ENCODE results near the gene RPS3. TPM values are rescaled to one million over a fixed set of nuclear protein-coding genes. Genes with fewer than 3 reads are reported as not detected.
"Not testable (repeated sequence)": the region's sequence is repeated elsewhere in the genome, so short reads cannot be mapped to it uniquely, and the experiment has no call there.

The RPS3 gene
- total RNA-seq, 1 experiment from 2014 or later: 2,617 TPM

- DNase-seq (ENCODE audit: low spot score): no peak
These were observed 19.1 kb upstream of the RPS3 start for GRCh38 chr11:75380245-75380644.

- DNase-seq (ENCODE audit: low spot score): peak; percentile 67
These were observed 18.4 kb upstream of the RPS3 start for GRCh38 chr11:75380716-75381420.

- DNase-seq (ENCODE audit: low spot score): peak; percentile 55
These were observed 16.1 kb upstream of the RPS3 start for GRCh38 chr11:75383246-75383645.

GRCh38 chr11:75384438-75385080, 14.8 kb upstream of the RPS3 start:
- DNase-seq (ENCODE audit: low spot score): peak; percentile 92

GRCh38 chr11:75386942-75387630, 12.2 kb upstream of the RPS3 start:
- DNase-seq (ENCODE audit: low spot score): no peak

GRCh38 chr11:75387736-75388294, 11.5 kb upstream of the RPS3 start:
- no peak for DNase-seq (ENCODE audit: low spot score)

- DNase-seq (ENCODE audit: low spot score): peak; percentile 93
These were observed 10.7 kb upstream of the RPS3 start for GRCh38 chr11:75388386-75389275.

- DNase-seq (ENCODE audit: low spot score): no peak
These were observed 10.1 kb upstream of the RPS3 start for GRCh38 chr11:75389276-75389605.

- no peak for DNase-seq (ENCODE audit: low spot score)
These were observed 9.4 kb upstream of the RPS3 start for GRCh38 chr11:75389925-75390324.

GRCh38 chr11:75394085-75394840, 5.1 kb upstream of the RPS3 start:
- no peak for DNase-seq (ENCODE audit: low spot score)

GRCh38 chr11:75398906-75399305, 412 bp upstream of the RPS3 start:
- no peak for DNase-seq (ENCODE audit: low spot score)

- peak; percentile 69 for DNase-seq (ENCODE audit: low spot score)
These were observed 988 bp downstream of the RPS3 start for GRCh38 chr11:75400146-75400865.

GRCh38 chr11:75402002-75402773, 2.9 kb downstream of the RPS3 start:
- no peak for DNase-seq (ENCODE audit: low spot score)

- DNase-seq (ENCODE audit: low spot score): no peak
These were observed 3.7 kb downstream of the RPS3 start for GRCh38 chr11:75403037-75403436.

GRCh38 chr11:75403983-75404658, 4.8 kb downstream of the RPS3 start:
- DNase-seq (ENCODE audit: low spot score): no peak

- DNase-seq (ENCODE audit: low spot score): no peak
These were observed 7.0 kb downstream of the RPS3 start for GRCh38 chr11:75406338-75406777.

GRCh38 chr11:75408957-75409219, 9.6 kb downstream of the RPS3 start:
- no peak for DNase-seq (ENCODE audit: low spot score)

- DNase-seq (ENCODE audit: low spot score): not testable (repeated sequence)
These were observed 10.7 kb downstream of the RPS3 start for GRCh38 chr11:75409971-75410370.

- DNase-seq (ENCODE audit: low spot score): not testable (repeated sequence)
These were observed 13.8 kb downstream of the RPS3 start for GRCh38 chr11:75413146-75413545.

Data from HT-29 (cell line).